ENCODE results near the gene EIF3B.
"Not testable (repeated sequence)": the region's sequence is repeated elsewhere in the genome, so short reads cannot be mapped to it uniquely, and the experiment has no call there.

GRCh38 chr7:2377492-2377891 lies 22.9 kb downstream of the EIF3B start:
- TF ChIP-seq CTCF (conservative IDR thresholded peaks at IDR 0.05; ENCODE audit: low read depth, low read length); MAZ (IDR thresholded peaks at IDR 0.05; ENCODE audit: borderline replicate concordance, low read depth, low read length); POLR2A (IDR thresholded peaks at IDR 0.05; ENCODE audit: low read depth, low read length); CHD1 (IDR thresholded peaks at IDR 0.05; ENCODE audit: low read depth, low read length); RAD21 (IDR thresholded peaks at IDR 0.05; ENCODE audit: low read length); RFX5 (IDR thresholded peaks at IDR 0.05; ENCODE audit: low read depth, low read length); BHLHE40 (IDR thresholded peaks at IDR 0.05; ENCODE audit: low read depth, low read length): not testable (repeated sequence)
